ENCODE data around the gene KIF2A.

DNA sequence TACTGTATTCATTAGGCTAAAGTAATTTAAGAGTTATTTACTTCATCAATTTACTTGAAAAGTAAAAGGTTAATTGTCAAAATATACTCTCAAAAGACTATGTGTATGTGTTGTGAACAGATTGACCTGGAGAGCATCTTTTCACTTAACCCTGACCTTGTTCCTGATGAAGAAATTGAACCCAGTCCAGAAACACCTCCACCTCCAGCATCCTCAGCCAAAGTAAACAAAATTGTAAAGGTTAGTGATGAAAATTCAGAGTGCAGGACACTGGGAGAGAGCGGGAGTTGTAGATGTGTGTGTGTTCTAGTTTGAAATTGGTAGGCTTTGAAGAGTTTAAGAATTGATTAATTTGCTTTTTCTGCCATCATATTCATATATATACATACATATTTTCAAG, 41.9 kb downstream of the KIF2A start:
- no peak for TF ChIP-seq CTBP1 (IDR thresholded peaks at IDR 0.05; ENCODE audit: borderline replicate concordance)
- no peak for TF ChIP-seq ZNF384 (IDR thresholded peaks at IDR 0.05)
- no peak for TF ChIP-seq ELF4 (IDR thresholded peaks at IDR 0.05)
- no peak for TF ChIP-seq SUZ12 (IDR thresholded peaks at IDR 0.05)
